A549 (cell line): ENCODE measurements around the gene JPH2. TPM values are rescaled to one million over a fixed set of nuclear protein-coding genes. Genes with fewer than 3 reads are reported as not detected.

Experiments used
- ATAC-seq, 2 experiments: fragments of 200-7000 bp in 1 of 2; fragments of >200 bp in 1 of 2; cut with Nextera tagmentation in 1 of 2; cut with Tn5 transposase in 1 of 2; 3 replicates each; pipeline versions ENCODE4 v1.8.0 to v1.9.1; 2018 to 2020; ENCODE audit warnings: mild to moderate bottlenecking in 1 of 2, moderate library complexity in 1 of 2
- CTCF ChIA-PET: fragments of 300-600 bp; sonication (Branson Sonifier 250); formaldehyde crosslinking; extraction: SDS; loops from one replicate; lab custom pipeline; 2021; ENCODE audit warnings: antibody characterized with exemption, inconsistent platforms; lab: Yijun Ruan, JAX
- POLR2A ChIA-PET: fragments of 350-600 bp; formaldehyde crosslinking; extraction: SDS; loops from one replicate; lab custom pipeline; 2021; ENCODE audit warnings: antibody characterized with exemption, inconsistent platforms; lab: Yijun Ruan, JAX
- DNase-seq, 2 experiments: peaks; one replicate each; pipeline versions ENCODE4 v3.0.0 to v3.0.0-alpha.2; 2011 to 2016; ENCODE audit warnings: low read depth in 1 of 2, low spot score in 1 of 2
- FAIRE-seq: peaks from 2 replicates; lab custom pipeline; 2011; peaks lifted over from hg19 to GRCh38; lab: Jason Lieb, UNC
- H3K27ac ChIP-seq, 2 experiments: fragments of >200 bp; sonication (Bioruptor Twin); formaldehyde crosslinking; 3 replicates each; pipeline ENCODE4 v1.5.1; 2016 to 2017
- H3K4me1 ChIP-seq: fragments of >200 bp; sonication (Bioruptor Twin); formaldehyde crosslinking; 3 replicates; pipeline ENCODE4 v1.6.1; 2016
- H3K4me2 ChIP-seq: fragments of >200 bp; sonication (Bioruptor Twin); formaldehyde crosslinking; 3 replicates; pipeline ENCODE4 v1.6.1; 2016
- H3K4me3 ChIP-seq: fragments of >200 bp; sonication (Bioruptor Twin); formaldehyde crosslinking; 3 replicates; pipeline ENCODE4 v1.5.1; 2016
- H3K9me3 ChIP-seq: fragments of >200 bp; sonication (Bioruptor Twin); formaldehyde crosslinking; 3 replicates; pipeline ENCODE4 v1.6.1; 2016
- CBX2 ChIP-seq: fragments of 200-600 bp; sonication (generic); IDR thresholded peaks from 2 replicates; pipeline ENCODE4 v1.6.1; 2016; ENCODE audit warnings: low read depth, mild to moderate bottlenecking, borderline replicate concordance
- CEBPB ChIP-seq, 2 experiments: fragments of >200 bp in 1 of 2; sonication (Bioruptor Twin) in 1 of 2; formaldehyde crosslinking in 1 of 2; IDR thresholded peaks; 2 replicates each; pipeline ENCODE4 v1.6.1; 2012 to 2016
- CHD2 ChIP-seq: fragments of 150-350 bp; IDR thresholded peaks from 2 replicates; pipeline ENCODE4 v1.6.1; 2014; ENCODE audit warnings: low read length; ENCODE audit not compliant: partially characterized antibody
- CHD4 ChIP-seq: fragments of 200-600 bp; sonication (generic); IDR thresholded peaks from 2 replicates; pipeline ENCODE4 v1.6.1; 2016; ENCODE audit warnings: antibody characterized with exemption, mild to moderate bottlenecking, borderline replicate concordance
- KDM5A ChIP-seq: fragments of 200-600 bp; sonication (generic); IDR thresholded peaks from 2 replicates; pipeline ENCODE4 v1.6.1; 2016; ENCODE audit warnings: antibody characterized with exemption, mild to moderate bottlenecking
- MAFK ChIP-seq: fragments of 450-650 bp; IDR thresholded peaks from 2 replicates; pipeline ENCODE4 v1.6.1; 2014; ENCODE audit not compliant: partially characterized antibody
- MAZ ChIP-seq: fragments of 150-350 bp; IDR thresholded peaks from 2 replicates; pipeline ENCODE4 v1.6.1; 2014; ENCODE audit warnings: antibody characterized with exemption, low read depth, low read length, borderline replicate concordance
- NFE2L2 ChIP-seq: fragments of 150-350 bp; conservative IDR thresholded peaks from 2 replicates; pipeline ENCODE4 v1.6.1; 2014; ENCODE audit warnings: low read length
- PHF8 ChIP-seq: fragments of 200-600 bp; sonication (generic); IDR thresholded peaks from 2 replicates; pipeline ENCODE4 v1.6.1; 2016; ENCODE audit warnings: low read depth, mild to moderate bottlenecking, antibody characterized with exemption, moderate library complexity, borderline replicate concordance
- RFX5 ChIP-seq: fragments of 450-650 bp; IDR thresholded peaks from 2 replicates; pipeline ENCODE4 v1.7.1; 2014; ENCODE audit warnings: antibody characterized with exemption, mild to moderate bottlenecking, moderate library complexity
- SREBF2 ChIP-seq: fragments of 450-650 bp; IDR thresholded peaks from 2 replicates; pipeline ENCODE4 v1.6.1; 2014; ENCODE audit warnings: mild to moderate bottlenecking, moderate library complexity
- ZNF302 ChIP-seq: fragments of 250-450 bp; sonication (Bioruptor Pico); IDR thresholded peaks from 2 replicates; pipeline ENCODE4 v1.9.0; 2021; ENCODE audit warnings: inconsistent platforms, mild to moderate bottlenecking, moderate library complexity
- WGBS: methylation state at CpG from one replicate; pipeline ENCODE4 v1.1.6; 2017; ENCODE audit errors: missing lambda C conversion rate; 5-methylcytosine and 5-hydroxymethylcytosine counted together
- polyA plus RNA-seq, 4 experiments: library from polyadenylated mRNA; depleted of rRNA in 3 of 4; stranded (reverse); fragments of >200 nt; fragmentation: RNase III in 1 of 4; extraction: RNeasy Plus Mini Kit Qiagen cat#74134 plus additional on column Dnase treatment in 1 of 4; gene quantifications; 2 replicates in 3 of 4; 3 replicates in 1 of 4; pipeline ENCODE4 v1.2.3, GENCODE V29; 2011 to 2017

Gene JPH2
- polyA plus RNA-seq, 2 of the 4 experiments (the other 2 are of a cell fraction) = 0.83 to 3.3 TPM

DNA sequence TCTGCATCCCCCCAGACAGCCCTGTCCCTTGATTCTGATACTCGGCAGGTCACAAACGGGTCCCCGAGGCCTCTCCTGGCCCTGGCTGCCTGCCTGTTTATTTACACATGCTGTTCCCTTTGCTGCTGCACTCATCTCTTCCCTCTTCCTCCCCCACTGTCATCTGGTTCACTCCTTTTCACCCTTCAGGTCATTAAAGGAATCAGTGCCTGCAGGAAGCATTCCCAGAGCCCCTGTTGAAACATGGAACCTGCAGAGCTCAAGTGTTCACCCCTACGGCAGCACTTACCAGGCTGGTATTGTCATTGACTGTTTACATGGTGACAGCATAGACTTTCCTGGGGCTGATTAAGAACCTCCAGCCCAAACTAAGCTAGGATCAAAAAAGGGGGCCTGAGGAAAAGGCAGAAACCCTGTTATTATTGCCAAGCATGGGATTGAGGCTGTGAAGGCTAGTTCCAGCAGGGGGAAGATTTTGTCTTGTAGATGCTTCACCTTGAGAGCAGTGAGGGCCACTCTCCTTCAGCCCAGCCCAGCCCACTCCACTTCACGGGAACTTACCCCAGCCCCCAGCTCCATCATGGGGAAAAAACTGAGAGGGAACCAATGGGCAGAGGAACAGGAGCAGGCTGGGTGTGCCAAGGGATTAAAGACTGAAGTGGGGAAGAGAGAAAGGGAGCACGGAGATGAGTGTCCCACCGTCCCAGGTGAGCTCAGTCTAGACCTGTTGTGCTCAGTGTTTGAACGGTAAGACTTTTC, 73.2 kb downstream of the JPH2 start:
- no peak for FAIRE-seq
- TF ChIP-seq RFX5 (no peak), CEBPB (IDR thresholded peaks at IDR 0.05) (no peak)
- ATAC-seq = no peak
- H3K4me1 ChIP-seq = no peaks in the 10 kb centered on the region; the same call in 2 of the 3 replicates
- 81% methylated on average over 8 of the region's 8 CpGs for WGBS
- ChIA-PET POLR2A (no interaction called here), CTCF (interaction anchor here (0.6 to 13.2 kb wide), 13 partner anchors 16 to 357 kb away, joined by 3 to 460 read pairs (median 4); partner anchors contain the start of gene JPH2)
- no peak for DNase-seq
- H3K9me3 ChIP-seq = no peaks in the 10 kb centered on the region
- no peak overlapping the region for H3K4me2 ChIP-seq
- H3K27ac ChIP-seq = no peak overlapping the region; a peak in 1 of 6 replicates
- no peak overlapping the region for H3K4me3 ChIP-seq

DNA sequence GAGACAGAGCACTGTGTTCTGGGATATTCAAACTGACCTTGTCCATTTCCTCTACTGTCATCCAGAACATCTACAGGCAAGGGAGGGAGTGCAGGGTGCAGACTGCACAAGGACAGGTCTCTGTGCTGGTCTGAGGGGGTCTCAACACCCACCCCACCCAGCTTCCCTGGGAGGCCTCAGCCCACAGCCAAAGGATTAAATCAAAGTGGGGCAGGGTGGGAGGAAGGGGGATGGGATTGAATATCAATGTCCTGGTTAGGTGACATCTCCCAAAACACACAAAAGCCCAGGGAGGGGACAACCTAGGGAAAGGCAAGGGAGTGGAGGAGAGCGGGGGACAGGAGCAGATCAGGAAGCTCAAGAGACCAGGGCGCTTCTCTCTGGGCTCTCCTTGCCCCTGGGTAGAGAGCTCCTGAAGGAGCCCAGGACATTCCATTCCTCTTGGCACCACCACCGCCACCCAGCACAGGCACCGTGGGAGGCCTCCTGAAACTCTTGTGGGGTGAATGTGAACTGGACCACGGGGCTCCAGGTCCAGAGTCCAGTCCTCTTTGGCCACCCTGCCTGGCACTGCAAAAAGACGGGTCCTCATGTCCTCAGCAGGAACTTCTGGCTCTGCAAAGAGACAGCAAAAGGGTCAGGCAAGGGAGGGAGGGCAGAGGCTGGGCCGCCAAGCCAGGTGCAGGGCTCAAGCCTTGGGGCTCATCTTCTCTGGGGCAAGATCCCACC, 73.9 kb downstream of the JPH2 start:
- ATAC-seq = no peak
- no peak overlapping the region for H3K4me3 ChIP-seq
- H3K9me3 ChIP-seq = peaks cover 3% of the 10 kb centered on the region; the same call in 2 of the 3 replicates
- no peak for DNase-seq
- POLR2A ChIA-PET = no interaction called here
- no peak overlapping the region for H3K4me2 ChIP-seq
- H3K4me1 ChIP-seq = no peaks in the 10 kb centered on the region; the same call in 2 of the 3 replicates
- no peak for TF ChIP-seq KDM5A
- TF ChIP-seq, all 56 proteins: peak for 0
- FAIRE-seq = no peak
- CTCF ChIA-PET = interaction anchor here (0.7 to 13.2 kb wide), 7 partner anchors 18 to 273 kb away, joined by 3 to 460 read pairs (median 7); partner anchors contain the start of gene JPH2
- WGBS = 67% methylated on average over 6 of the region's 7 CpGs
- H3K27ac ChIP-seq = peak overlapping the region in 1 of 2 experiments; percentile 22; a peak in 1 of 6 replicates

- ATAC-seq (no peak), FAIRE-seq (no peak), DNase-seq (no peak)
- ChIA-PET CTCF (interaction anchor here (1.1 to 13.2 kb wide), 3 partner anchors 20 to 83 kb away, joined by 3 to 460 read pairs (median 7); partner anchors contain the start of gene JPH2), POLR2A (no interaction called here)
- no peak overlapping the region for H3K4me2 ChIP-seq
- no peak overlapping the region for H3K4me3 ChIP-seq
- no peaks in the 10 kb centered on the region; the same call in 2 of the 3 replicates for H3K4me1 ChIP-seq
- TF ChIP-seq CBX2 = no peak
- no peak for TF ChIP-seq ZNF302
- no peak for TF ChIP-seq MAFK
- TF ChIP-seq SREBF2 = no peak
- TF ChIP-seq PHF8 = no peak
- TF ChIP-seq CHD4 = no peak
- no peak for TF ChIP-seq CHD2
- peaks cover 8% of the 10 kb centered on the region; the same call in 2 of the 3 replicates for H3K9me3 ChIP-seq
- no peak overlapping the region; a peak in 1 of 6 replicates for H3K27ac ChIP-seq
- 80% methylated on average over 6 of the region's 6 CpGs for WGBS
Observed at GRCh38 chr20:44112456-44112855, 74.5 kb downstream of the JPH2 start.

DNA sequence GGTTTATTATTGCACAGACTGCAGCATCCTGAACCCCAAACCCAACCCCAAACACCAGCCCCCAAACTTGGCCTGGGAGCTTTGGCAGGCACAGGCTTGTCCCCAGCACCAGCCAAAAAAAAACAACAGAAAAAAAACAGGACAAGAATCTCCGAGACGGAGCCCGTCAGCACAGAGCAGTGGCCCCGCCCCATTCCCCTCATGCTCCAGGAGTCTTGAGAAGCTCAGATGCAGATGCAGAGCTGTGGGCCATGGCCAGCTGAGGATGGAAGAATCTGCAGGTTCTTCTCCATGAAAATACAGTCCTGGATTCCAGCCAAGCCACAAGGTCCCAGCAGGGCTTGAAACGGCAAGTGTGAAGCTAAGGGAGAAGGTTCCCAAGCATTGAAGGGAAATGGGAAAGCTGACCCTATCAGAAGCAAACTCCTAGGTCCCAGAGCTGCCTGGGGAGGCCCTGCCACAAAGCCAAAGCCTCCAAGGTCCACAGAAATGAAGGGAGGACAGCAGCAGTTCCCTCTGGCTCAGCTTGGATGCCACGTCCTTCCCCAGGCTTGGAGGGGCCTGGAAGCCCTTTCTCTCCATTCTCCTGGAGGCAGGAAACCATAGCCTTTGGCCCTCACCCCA, 75.2 kb downstream of the JPH2 start:
- no peak for DNase-seq
- no peak overlapping the region for H3K4me3 ChIP-seq
- no peaks in the 10 kb centered on the region; the same call in 2 of the 3 replicates for H3K4me1 ChIP-seq
- TF ChIP-seq NFE2L2 = no peak
- no peak for TF ChIP-seq MAZ
- FAIRE-seq = no peak
- peaks cover 9% of the 10 kb centered on the region; the same call in 2 of the 3 replicates for H3K9me3 ChIP-seq
- ATAC-seq = no peak
- 66% methylated on average over 6 of the region's 6 CpGs for WGBS
- ChIA-PET POLR2A (no interaction called here), CTCF (interaction anchor here (0.9 to 13.2 kb wide), 5 partner anchors 19 to 104 kb away, joined by 3 to 460 read pairs (median 3); partner anchors contain the start of gene JPH2)
- H3K27ac ChIP-seq = no peak overlapping the region; a peak in 1 of 6 replicates
- H3K4me2 ChIP-seq = no peak overlapping the region
